ENCODE measurements around the gene MYO16. TPM values are rescaled to one million over a fixed set of nuclear protein-coding genes. Genes with fewer than 3 reads are reported as not detected.

The MYO16 gene
- total and polyA plus RNA-seq, 2 donors: 0.04 to 5.8 TPM

DNA sequence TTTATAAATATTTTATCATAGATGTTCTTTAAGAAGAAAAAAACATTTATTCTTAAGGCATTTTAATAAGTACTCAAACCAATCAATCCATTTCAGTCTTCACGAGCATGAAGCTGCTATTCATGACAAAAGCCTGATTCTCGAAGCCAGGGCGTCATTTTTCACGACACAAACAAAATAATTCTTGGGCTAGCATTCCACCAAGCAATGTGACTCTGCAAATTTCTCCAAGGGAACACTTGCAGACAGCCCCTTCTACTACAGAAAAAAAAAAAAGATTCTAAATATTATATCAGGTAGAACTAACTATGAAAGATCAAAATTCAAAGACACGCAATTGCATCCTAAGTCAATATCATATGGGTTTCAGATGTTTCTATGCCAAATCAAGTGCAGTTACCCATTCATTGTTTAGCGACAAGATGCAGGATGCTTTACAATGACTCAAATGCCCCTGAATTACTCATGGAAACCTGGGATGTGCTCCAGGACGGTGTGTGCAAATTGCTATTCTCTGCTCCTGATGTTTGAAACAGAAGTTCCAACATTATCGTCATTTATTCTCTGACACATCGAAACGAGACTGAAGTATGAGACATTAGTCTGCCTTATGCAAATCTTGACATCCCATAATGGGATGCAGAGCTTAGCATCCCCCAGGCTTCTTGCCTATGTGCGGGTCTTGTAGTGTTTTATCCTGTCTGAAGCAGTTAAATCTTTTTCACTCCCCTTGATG lies 517.7 kb downstream of the MYO16 start:
- WGBS: 86% methylated on average over 11 of the region's 11 CpGs
- no peaks in the 10 kb centered on the region for H3K4me1 ChIP-seq (ENCODE audit: insufficient read depth)
- H3K36me3 ChIP-seq (ENCODE audit: insufficient read depth): no peaks in the 10 kb centered on the region
- DNase-seq (ENCODE audit: extremely low spot score): no peak
- no peak overlapping the region for H3K27ac ChIP-seq (ENCODE audit: low read depth)
- no peak overlapping the region for H3K4me3 ChIP-seq (ENCODE audit: low read depth, low read length)

GRCh38 chr13:109148243-109148642 lies 518.8 kb downstream of the MYO16 start:
- WGBS: 81% methylated on average over 3 of the region's 3 CpGs

DNA sequence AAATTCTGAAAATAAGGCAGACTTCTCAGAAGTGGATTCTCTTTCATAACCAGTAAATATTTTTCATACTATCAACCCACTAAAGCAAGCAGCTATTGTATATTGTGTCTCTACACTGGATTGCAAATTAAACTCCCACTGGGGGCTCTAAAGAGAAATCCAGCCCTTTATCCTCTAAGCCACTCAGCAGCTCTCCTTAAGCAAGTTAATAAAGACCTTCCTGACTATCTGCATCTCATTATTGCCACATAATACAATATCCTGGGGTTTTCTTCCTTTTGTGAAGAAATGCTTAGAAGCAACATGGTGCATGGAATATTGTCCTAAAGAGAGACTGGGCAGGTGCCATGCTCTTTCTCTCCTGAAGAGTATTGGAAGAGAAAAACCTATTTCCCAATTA lies 521.3 kb downstream of the MYO16 start:
- H3K4me1 ChIP-seq (ENCODE audit: insufficient read depth): no peaks in the 10 kb centered on the region
- no peak overlapping the region for H3K27ac ChIP-seq (ENCODE audit: low read depth)
- no peaks in the 10 kb centered on the region for H3K36me3 ChIP-seq (ENCODE audit: insufficient read depth)
- no peak for DNase-seq (ENCODE audit: extremely low spot score)
- no peak overlapping the region for H3K4me3 ChIP-seq (ENCODE audit: low read depth, low read length)

More at GRCh38 chr13:109148243-109148642, 518.8 kb downstream of the MYO16 start:
- no peak for DNase-seq (ENCODE audit: extremely low spot score)
- Histone ChIP-seq H3K36me3 (ENCODE audit: insufficient read depth) (no peaks in the 10 kb centered on the region), H3K4me1 (ENCODE audit: insufficient read depth) (no peaks in the 10 kb centered on the region), H3K27ac (ENCODE audit: low read depth) (no peak overlapping the region), H3K4me3 (ENCODE audit: low read depth, low read length) (no peak overlapping the region)

GRCh38 chr13:109151255-109151654 lies 521.8 kb downstream of the MYO16 start:
- H3K4me1 ChIP-seq (ENCODE audit: insufficient read depth): no peaks in the 10 kb centered on the region
- H3K4me3 ChIP-seq (ENCODE audit: low read depth, low read length): no peak overlapping the region
- H3K36me3 ChIP-seq (ENCODE audit: insufficient read depth): no peaks in the 10 kb centered on the region
- no peak overlapping the region for H3K27ac ChIP-seq (ENCODE audit: low read depth)
- no peak for DNase-seq (ENCODE audit: extremely low spot score)
- WGBS: 85% methylated on average over 3 of the region's 3 CpGs

- no peaks in the 10 kb centered on the region for H3K4me1 ChIP-seq (ENCODE audit: insufficient read depth)
- H3K27ac ChIP-seq (ENCODE audit: low read depth): no peak overlapping the region
- H3K36me3 ChIP-seq (ENCODE audit: insufficient read depth): no peaks in the 10 kb centered on the region
- no peak for DNase-seq (ENCODE audit: extremely low spot score)
- H3K4me3 ChIP-seq (ENCODE audit: low read depth, low read length): no peak overlapping the region
- 77% methylated on average over 5 of the region's 5 CpGs for WGBS
Observed at GRCh38 chr13:109151696-109152095, 522.3 kb downstream of the MYO16 start.

- Histone ChIP-seq H3K4me3 (ENCODE audit: low read depth, low read length) (no peak overlapping the region), H3K4me1 (ENCODE audit: insufficient read depth) (no peaks in the 10 kb centered on the region)
- no peak for DNase-seq (ENCODE audit: extremely low spot score)
Observed at GRCh38 chr13:109152311-109152820, 523.0 kb downstream of the MYO16 start.

DNA sequence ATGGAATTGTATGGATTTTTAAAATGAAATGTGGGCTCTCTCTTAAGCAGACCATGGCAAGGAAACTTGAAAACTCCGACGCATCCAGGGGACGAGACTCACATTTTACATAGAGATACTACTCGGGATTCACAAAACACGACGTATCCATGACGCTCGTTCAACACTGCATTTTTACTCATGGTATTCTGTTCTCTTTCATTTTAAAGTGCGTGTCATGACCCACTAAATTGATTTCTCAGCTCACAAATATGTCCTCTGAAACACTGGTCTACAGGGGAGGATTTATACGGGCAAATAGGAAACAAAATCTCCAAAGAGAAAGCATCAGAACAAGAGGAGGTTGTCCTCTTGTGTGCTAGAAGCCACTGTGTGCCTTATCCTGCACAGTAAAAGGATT lies 523.5 kb downstream of the MYO16 start:
- no peak overlapping the region for H3K4me3 ChIP-seq (ENCODE audit: low read depth, low read length)
- H3K27ac ChIP-seq (ENCODE audit: low read depth): no peak overlapping the region
- no peaks in the 10 kb centered on the region for H3K4me1 ChIP-seq (ENCODE audit: insufficient read depth)
- 93% methylated on average over 10 of the region's 10 CpGs for WGBS
- DNase-seq (ENCODE audit: extremely low spot score): no peak
- H3K36me3 ChIP-seq (ENCODE audit: insufficient read depth): no peaks in the 10 kb centered on the region

More at GRCh38 chr13:109152311-109152820, 523.0 kb downstream of the MYO16 start:
- Histone ChIP-seq H3K36me3 (ENCODE audit: insufficient read depth) (no peaks in the 10 kb centered on the region), H3K27ac (ENCODE audit: low read depth) (no peak overlapping the region)
- 51% methylated on average over 9 of the region's 9 CpGs for WGBS

DNA sequence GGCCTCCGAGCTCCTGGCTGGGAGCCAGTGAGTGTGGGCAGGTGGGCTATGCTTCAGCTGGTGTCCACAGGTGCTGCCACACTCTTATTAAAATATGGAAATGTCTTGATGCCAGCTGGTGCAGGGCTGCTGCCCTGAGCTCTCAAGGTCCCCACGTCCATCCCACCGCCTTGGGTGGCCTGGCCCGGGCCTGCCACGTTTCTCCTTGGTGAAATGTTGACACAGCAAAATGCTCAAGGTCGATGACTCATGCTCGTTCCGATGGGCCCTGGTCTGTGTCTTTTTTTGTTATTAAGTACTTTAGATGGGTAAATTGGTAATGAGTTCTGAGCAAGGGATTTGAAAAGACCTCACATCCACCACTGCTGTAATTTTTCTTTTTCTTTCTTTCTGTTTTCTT lies 524.7 kb downstream of the MYO16 start:
- H3K4me1 ChIP-seq (ENCODE audit: insufficient read depth): no peaks in the 10 kb centered on the region
- H3K36me3 ChIP-seq (ENCODE audit: insufficient read depth): no peaks in the 10 kb centered on the region
- WGBS: 76% methylated on average over 8 of the region's 8 CpGs
- no peak for DNase-seq (ENCODE audit: extremely low spot score)
- no peak overlapping the region for H3K27ac ChIP-seq (ENCODE audit: low read depth)
- H3K4me3 ChIP-seq (ENCODE audit: low read depth, low read length): no peak overlapping the region

- no peak for DNase-seq (ENCODE audit: extremely low spot score)
Observed at GRCh38 chr13:109154546-109154945, 525.1 kb downstream of the MYO16 start.

DNA sequence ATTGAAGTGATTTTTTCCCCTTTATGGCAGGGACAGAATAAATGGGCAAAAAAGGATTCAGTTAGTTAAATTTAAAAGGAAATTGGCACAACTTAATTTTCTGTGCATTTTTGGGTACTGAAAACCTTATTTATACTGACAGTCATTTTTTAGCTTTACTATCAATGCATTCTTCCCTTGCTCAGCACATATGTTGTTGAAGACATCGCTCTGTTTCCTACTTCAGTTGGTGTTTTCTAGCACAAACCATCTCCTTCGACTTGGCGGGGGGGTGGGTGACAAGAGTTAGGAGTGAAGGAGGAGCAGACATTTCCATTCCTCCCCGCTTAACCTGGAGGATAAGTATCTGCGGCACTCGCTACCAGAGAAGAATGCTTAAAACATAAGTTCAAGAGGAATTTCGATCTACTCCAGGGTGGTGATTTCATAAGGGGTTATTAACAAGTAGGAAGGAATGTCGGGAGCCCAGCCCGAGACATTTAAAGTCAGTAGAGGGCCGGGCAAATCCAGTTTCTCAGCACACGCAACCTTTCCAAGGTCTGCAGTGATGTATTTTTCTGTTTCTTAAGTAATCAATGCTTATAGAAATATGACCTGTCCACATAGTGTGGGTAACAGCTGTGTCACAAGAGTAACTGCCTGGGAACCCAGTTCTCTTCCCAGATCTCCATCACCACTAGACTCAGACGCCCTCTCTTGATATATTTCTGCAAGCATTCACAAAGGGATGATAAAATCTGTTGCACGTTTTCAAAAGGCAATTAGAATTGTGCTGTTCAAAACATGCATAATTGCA lies 525.8 kb downstream of the MYO16 start:
- Histone ChIP-seq H3K4me3 (ENCODE audit: low read depth, low read length) (no peak overlapping the region), H3K36me3 (ENCODE audit: insufficient read depth) (no peaks in the 10 kb centered on the region), H3K4me1 (ENCODE audit: insufficient read depth) (no peaks in the 10 kb centered on the region), H3K27ac (ENCODE audit: low read depth) (no peak overlapping the region)
- DNase-seq (ENCODE audit: extremely low spot score): no peak
- WGBS: 80% methylated on average over 13 of the region's 13 CpGs

More at GRCh38 chr13:109154546-109154945, 525.1 kb downstream of the MYO16 start:
- Histone ChIP-seq H3K4me1 (ENCODE audit: insufficient read depth) (no peaks in the 10 kb centered on the region), H3K36me3 (ENCODE audit: insufficient read depth) (no peaks in the 10 kb centered on the region), H3K27ac (ENCODE audit: low read depth) (no peak overlapping the region), H3K4me3 (ENCODE audit: low read depth, low read length) (no peak overlapping the region)
- WGBS: 68% methylated on average over 8 of the region's 8 CpGs

DNA sequence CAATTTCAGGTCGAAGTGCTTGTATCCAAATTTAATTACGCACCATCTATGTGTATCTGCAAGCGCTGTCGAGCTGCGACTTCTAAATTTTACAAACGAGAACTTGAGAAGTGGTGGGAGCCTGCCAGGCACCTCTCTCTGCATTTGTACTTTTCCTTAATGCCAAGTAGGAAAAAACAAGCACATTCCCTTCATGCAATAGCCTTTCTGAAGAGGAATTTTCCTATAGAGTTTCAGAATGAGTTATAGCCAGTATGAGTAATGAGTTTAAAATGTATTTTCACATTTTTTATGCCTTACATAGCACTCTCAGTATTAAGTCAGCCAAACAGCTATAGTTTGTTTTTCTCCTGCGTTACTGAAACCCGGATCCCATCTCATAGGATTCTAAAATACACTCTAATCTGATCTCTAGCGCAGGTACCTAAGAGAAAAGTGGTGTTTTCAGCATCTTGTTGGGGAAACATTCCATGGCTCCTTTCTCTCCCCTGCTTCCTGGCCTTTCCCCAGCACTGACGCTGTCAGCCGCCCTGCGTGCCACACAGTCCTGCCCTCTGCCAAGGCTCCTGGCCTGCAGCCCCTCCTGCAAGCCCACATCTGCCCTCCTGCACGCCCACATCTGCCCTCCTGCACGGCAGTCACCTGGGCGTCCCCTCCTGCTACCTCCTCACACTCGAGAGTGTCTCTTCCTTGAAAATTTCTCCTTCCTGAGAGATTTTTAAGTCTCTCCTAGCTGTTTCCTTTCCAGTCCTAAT lies 526.9 kb downstream of the MYO16 start:
- DNase-seq (ENCODE audit: extremely low spot score): no peak
- Histone ChIP-seq H3K27ac (ENCODE audit: low read depth) (no peak overlapping the region), H3K4me3 (ENCODE audit: low read depth, low read length) (no peak overlapping the region), H3K36me3 (ENCODE audit: insufficient read depth) (no peaks in the 10 kb centered on the region), H3K4me1 (ENCODE audit: insufficient read depth) (no peaks in the 10 kb centered on the region)
- WGBS: 35% methylated on average over 16 of the region's 16 CpGs

GRCh38 chr13:109157275-109157674 lies 527.9 kb downstream of the MYO16 start:
- Histone ChIP-seq H3K36me3 (ENCODE audit: insufficient read depth) (no peaks in the 10 kb centered on the region), H3K4me3 (ENCODE audit: low read depth, low read length) (no peak overlapping the region), H3K4me1 (ENCODE audit: insufficient read depth) (no peaks in the 10 kb centered on the region), H3K27ac (ENCODE audit: low read depth) (no peak overlapping the region)
- DNase-seq (ENCODE audit: extremely low spot score): no peak
- whole genome bisulfite sequencing: 78% methylated on average over 5 of the region's 5 CpGs

- no peak for DNase-seq (ENCODE audit: extremely low spot score)
- Histone ChIP-seq H3K36me3 (ENCODE audit: insufficient read depth) (no peaks in the 10 kb centered on the region), H3K4me1 (ENCODE audit: insufficient read depth) (no peaks in the 10 kb centered on the region), H3K27ac (ENCODE audit: low read depth) (no peak overlapping the region), H3K4me3 (ENCODE audit: low read depth, low read length) (no peak overlapping the region)
- 86% methylated on average over 3 of the region's 3 CpGs for WGBS
Observed at GRCh38 chr13:109158383-109158782, 529.0 kb downstream of the MYO16 start.
